ENCODE data around the gene TGFBR1.

The TGFBR1 gene

DNA sequence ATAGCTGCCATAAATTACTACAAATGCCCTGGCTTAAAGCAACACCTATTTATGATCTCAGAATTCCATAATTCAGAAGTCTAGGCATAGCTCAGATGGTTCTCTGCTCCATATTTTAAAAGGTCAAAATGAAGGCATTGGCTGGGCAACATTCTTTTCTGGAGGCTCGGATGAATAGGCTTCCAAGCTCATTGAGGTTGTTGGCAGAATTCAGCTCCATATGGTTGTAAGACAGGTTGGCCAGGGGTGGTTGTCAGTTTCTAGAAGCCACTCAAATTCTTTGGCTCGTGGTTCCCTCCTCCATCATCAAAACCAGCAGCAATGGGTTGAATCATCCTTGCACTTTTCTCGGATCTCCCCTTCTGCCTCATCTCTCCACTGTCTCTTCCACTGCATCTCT is 49.4 kb downstream of the TGFBR1 start:
- Mint-ChIP-seq H3K27ac (no peak overlapping the region), H3K4me1 (no peaks in the 10 kb centered on the region), H3K9me3 (no peaks in the 10 kb centered on the region), H3K27me3 (ENCODE audit: low read depth) (no peaks in the 10 kb centered on the region), H3K4me3 (no peak overlapping the region), H3K36me3 (ENCODE audit: low read depth) (peaks cover 22% of the 10 kb centered on the region)
- TF ChIP-seq, protein P1, sequence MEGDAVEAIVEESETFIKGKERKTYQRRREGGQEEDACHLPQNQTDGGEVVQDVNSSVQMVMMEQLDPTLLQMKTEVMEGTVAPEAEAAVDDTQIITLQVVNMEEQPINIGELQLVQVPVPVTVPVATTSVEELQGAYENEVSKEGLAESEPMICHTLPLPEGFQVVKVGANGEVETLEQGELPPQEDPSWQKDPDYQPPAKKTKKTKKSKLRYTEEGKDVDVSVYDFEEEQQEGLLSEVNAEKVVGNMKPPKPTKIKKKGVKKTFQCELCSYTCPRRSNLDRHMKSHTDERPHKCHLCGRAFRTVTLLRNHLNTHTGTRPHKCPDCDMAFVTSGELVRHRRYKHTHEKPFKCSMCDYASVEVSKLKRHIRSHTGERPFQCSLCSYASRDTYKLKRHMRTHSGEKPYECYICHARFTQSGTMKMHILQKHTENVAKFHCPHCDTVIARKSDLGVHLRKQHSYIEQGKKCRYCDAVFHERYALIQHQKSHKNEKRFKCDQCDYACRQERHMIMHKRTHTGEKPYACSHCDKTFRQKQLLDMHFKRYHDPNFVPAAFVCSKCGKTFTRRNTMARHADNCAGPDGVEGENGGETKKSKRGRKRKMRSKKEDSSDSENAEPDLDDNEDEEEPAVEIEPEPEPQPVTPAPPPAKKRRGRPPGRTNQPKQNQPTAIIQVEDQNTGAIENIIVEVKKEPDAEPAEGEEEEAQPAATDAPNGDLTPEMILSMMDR (IDR thresholded peaks at IDR 0.05; ENCODE audit: unreplicated experiment in 3 of 3), result no peak

DNA sequence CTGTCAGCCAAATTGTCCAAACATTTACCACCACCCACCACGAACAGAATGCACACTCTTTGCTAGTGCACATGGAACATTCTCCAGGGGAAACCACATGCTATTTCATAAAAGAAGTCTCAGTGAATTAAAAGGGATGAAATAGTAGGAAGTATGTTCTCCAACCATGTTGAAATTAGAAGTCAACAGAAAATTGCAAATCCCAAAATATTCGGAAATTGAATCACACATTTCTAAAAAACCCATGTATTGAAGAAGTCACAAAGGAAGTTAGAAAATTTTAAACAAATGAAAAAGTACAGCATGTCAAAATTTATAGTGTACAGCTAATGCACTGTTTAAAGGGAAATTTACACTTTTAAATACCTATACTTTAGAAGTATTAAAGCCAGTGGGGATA is 50.8 kb downstream of the TGFBR1 start:
- H3K36me3 Mint-ChIP-seq (ENCODE audit: low read depth), result peaks cover 19% of the 10 kb centered on the region
- H3K9me3 Mint-ChIP-seq, result no peaks in the 10 kb centered on the region
- no peaks in the 10 kb centered on the region for H3K27me3 Mint-ChIP-seq (ENCODE audit: low read depth)
- TF ChIP-seq, protein P1 (IDR thresholded peaks at IDR 0.05; ENCODE audit: unreplicated experiment in 3 of 3), result no peak
- no peak overlapping the region for H3K4me3 Mint-ChIP-seq
- no peak overlapping the region for H3K27ac Mint-ChIP-seq
- no peaks in the 10 kb centered on the region for H3K4me1 Mint-ChIP-seq

DNA sequence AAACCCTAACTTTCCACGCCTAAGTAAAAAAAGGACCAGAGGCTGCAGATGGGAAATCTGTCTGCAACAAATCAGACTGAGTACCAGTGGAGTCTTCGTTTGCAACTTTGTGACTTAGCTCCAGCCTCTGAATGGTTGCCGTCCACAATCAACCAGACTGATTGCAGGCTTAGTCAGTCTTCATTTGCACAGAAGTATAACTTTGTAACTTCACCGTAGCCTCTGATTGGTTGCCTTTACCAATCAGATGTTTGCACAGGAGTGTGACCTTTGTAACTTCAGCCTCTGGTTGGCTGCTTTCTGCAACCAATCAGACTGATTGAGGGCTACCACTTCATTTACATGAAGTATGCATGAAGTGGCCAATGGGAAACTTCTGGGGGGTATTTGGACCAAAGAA is 53.7 kb downstream of the TGFBR1 start:
- H3K27ac Mint-ChIP-seq, result no peak overlapping the region
- TF ChIP-seq, protein P1 (IDR thresholded peaks at IDR 0.05; ENCODE audit: unreplicated experiment in 3 of 3), result no peak
- H3K27me3 Mint-ChIP-seq (ENCODE audit: low read depth), result peaks cover 8% of the 10 kb centered on the region

DNA sequence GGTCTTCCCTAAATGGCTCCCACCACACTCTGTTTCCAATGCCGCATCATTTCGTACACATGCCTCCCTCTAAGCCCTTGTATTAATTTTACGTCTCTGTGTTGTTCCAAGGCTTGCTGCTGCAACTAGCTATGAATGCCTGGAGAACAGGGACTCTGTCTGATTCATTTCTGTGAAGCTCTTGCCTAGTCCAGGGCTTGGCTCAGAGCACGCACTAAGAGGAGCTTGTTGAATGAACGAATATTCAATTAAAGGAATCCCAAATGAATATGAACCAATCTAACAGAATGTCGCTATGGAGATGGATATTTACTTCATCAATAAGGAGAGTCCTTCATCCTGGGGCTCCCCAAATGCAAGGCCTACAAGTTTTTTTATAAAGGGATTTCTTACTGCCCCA is 55.3 kb downstream of the TGFBR1 start:
- no peaks in the 10 kb centered on the region for H3K4me1 Mint-ChIP-seq
- peaks cover 9% of the 10 kb centered on the region for H3K27me3 Mint-ChIP-seq (ENCODE audit: low read depth)
- no peaks in the 10 kb centered on the region for H3K9me3 Mint-ChIP-seq
- H3K27ac Mint-ChIP-seq, result no peak overlapping the region
- TF ChIP-seq, protein P1 (IDR thresholded peaks at IDR 0.05; ENCODE audit: unreplicated experiment in 3 of 3), result no peak
- H3K4me3 Mint-ChIP-seq, result no peak overlapping the region
- no peaks in the 10 kb centered on the region for H3K36me3 Mint-ChIP-seq (ENCODE audit: low read depth)

More for the DNA sequence above, 53.7 kb downstream of the TGFBR1 start:
- Mint-ChIP-seq H3K4me1 (no peaks in the 10 kb centered on the region), H3K9me3 (no peaks in the 10 kb centered on the region), H3K36me3 (ENCODE audit: low read depth) (peaks cover 4% of the 10 kb centered on the region), H3K4me3 (no peak overlapping the region)

DNA sequence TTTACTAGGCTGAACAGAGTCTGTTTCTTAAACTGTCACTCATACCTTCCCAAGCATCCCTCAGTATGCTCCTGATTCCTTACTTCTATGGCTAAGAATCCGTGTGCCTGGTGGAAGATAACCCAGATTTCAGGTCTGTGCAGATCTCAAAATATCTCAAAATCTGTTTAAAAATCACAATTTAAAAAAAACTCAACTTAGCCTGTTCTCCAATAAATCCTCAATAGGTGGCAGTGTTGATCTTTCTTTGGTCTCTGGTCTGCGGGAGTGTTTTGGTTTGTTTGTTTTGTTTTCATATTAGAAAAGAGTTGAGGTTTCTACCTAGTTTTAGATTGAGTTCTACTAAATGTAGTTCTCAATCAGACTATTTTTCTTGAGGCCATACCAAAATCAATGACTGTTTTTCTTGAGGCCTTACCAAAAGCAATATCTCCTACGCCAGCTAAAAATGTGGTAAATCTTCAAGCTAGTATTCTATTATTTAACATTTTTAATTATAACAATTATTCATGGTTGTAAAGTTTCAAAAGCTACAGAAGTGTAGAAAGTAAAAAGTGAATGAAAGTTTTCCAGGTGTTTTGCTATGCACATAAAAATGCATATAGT is 57.9 kb downstream of the TGFBR1 start:
- TF ChIP-seq, protein P1 (IDR thresholded peaks at IDR 0.05; ENCODE audit: unreplicated experiment in 3 of 3), result peak; percentile 65 to 80 (median 73)
- Mint-ChIP-seq H3K9me3 (no peaks in the 10 kb centered on the region), H3K36me3 (ENCODE audit: low read depth) (no peaks in the 10 kb centered on the region), H3K4me3 (no peak overlapping the region), H3K27me3 (ENCODE audit: low read depth) (peaks cover 21% of the 10 kb centered on the region), H3K4me1 (no peaks in the 10 kb centered on the region), H3K27ac (no peak overlapping the region)

DNA sequence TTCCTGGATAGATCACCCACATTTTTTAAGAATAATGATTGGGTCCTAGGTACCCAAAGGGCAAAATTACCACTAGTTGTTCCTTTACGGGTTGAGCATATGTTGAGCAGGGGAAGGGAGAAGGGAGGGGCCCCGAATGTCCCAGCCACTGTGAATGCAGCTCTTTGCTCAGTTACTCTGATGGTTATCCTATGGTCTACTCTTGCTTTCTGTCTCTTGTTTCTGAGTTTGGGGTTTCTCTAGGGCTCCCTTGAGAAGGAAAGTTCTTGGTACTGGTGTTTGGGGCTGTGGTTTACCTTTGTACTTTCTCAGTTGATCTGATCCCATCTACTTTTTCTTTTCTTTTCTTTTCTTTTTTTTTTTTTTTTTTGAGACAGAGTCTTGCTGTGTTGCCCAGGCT is 61.2 kb downstream of the TGFBR1 start:
- Mint-ChIP-seq H3K27ac (no peak overlapping the region), H3K4me3 (no peak overlapping the region), H3K36me3 (ENCODE audit: low read depth) (no peaks in the 10 kb centered on the region), H3K4me1 (peaks cover 21% of the 10 kb centered on the region), H3K9me3 (no peaks in the 10 kb centered on the region), H3K27me3 (ENCODE audit: low read depth) (peaks cover 23% of the 10 kb centered on the region)
- TF ChIP-seq, protein P1 (IDR thresholded peaks at IDR 0.05; ENCODE audit: unreplicated experiment in 3 of 3), result no peak
